Measurements from ENCODE around the gene SMPX.

GRCh38 chrX:21802839-21803238, 44.9 kb upstream of the SMPX start:
- TF ChIP-seq POLR2A (IDR thresholded peaks at IDR 0.05) (no peak), CTCF (IDR thresholded peaks at IDR 0.05) (no peak)

All from testis (tissue), 2 donors.